CD14-positive monocyte (primary cell): Measurements from ENCODE around the gene ABCD2. TPM values are rescaled to one million over a fixed set of nuclear protein-coding genes. Genes with fewer than 3 reads are reported as not detected.

Experiments used
- DNase-seq, 3 donors: peaks; one replicate each; pipeline ENCODE4 v3.0.0-alpha.2; 2011 to 2022
- H2AFZ ChIP-seq: 2 replicates; pipeline ENCODE4 v1.6.0; 2012; ENCODE audit warnings: mild to moderate bottlenecking, low read depth, low read length, inconsistent platforms; ENCODE audit not compliant: insufficient read depth, poor library complexity, severe bottlenecking
- H3K27ac ChIP-seq, 2 donors: 1 replicate in 1 of 2; 2 replicates in 1 of 2; pipeline ENCODE4 v1.5.1; 2012 to 2013; ENCODE audit warnings: low read length in 2 of 2, control low read depth in 1 of 2, inconsistent platforms in 1 of 2, low read depth in 1 of 2, mild to moderate bottlenecking in 1 of 2
- H3K27me3 ChIP-seq, 2 donors: one replicate each; pipeline versions ENCODE4 v1.6.0 to v1.6.1; 2011 to 2013; ENCODE audit warnings: low read length in 2 of 2; ENCODE audit not compliant: control insufficient read depth in 2 of 2, insufficient read depth in 2 of 2
- H3K36me3 ChIP-seq, 2 donors: replicated peaks in 1 of 2; 1 replicate in 1 of 2; 2 replicates in 1 of 2; pipeline versions ENCODE4 v1.5.1 to v1.6.1; 2012 to 2013; ENCODE audit warnings: low read length in 2 of 2, control low read depth in 1 of 2, inconsistent platforms in 1 of 2, mild to moderate bottlenecking in 1 of 2; ENCODE audit not compliant: insufficient read depth in 2 of 2, control insufficient read depth in 1 of 2
- H3K4me1 ChIP-seq, 2 donors: 1 replicate in 1 of 2; 2 replicates in 1 of 2; pipeline versions ENCODE4 v1.5.1 to v1.6.1; 2012 to 2013; ENCODE audit warnings: low read length in 2 of 2, control low read depth in 1 of 2, inconsistent platforms in 1 of 2, mild to moderate bottlenecking in 1 of 2, moderate library complexity in 1 of 2; ENCODE audit not compliant: insufficient read depth in 2 of 2, control insufficient read depth in 1 of 2
- H3K4me2 ChIP-seq: replicated peaks from 2 replicates; pipeline ENCODE3; 2012; ENCODE audit warnings: low read length, moderate library complexity, mild to moderate bottlenecking; ENCODE audit not compliant: poor library complexity, severe bottlenecking; ENCODE audit errors: extremely low read depth
- H3K4me3 ChIP-seq, 3 experiments: fragments of 200-600 bp in 1 of 3; sonication (generic) in 1 of 3; replicated peaks in 1 of 3; 1 replicate in 2 of 3; 2 replicates in 1 of 3; pipeline ENCODE4 v1.5.1; 2011 to 2013; ENCODE audit warnings: low read length in 3 of 3, mild to moderate bottlenecking in 3 of 3, control low read depth in 2 of 3, low read depth in 2 of 3, inconsistent platforms in 1 of 3, moderate library complexity in 1 of 3
- H3K79me2 ChIP-seq: 2 replicates; pipeline ENCODE4 v1.6.0; 2012; ENCODE audit warnings: mild to moderate bottlenecking, control low read depth, inconsistent platforms, low read length, moderate library complexity; ENCODE audit not compliant: insufficient read depth
- H3K9ac ChIP-seq: 2 replicates; pipeline ENCODE4 v1.6.0; 2017; ENCODE audit warnings: low read length, mild to moderate bottlenecking; ENCODE audit not compliant: insufficient read depth, poor library complexity, severe bottlenecking
- H3K9me3 ChIP-seq, 2 donors: replicated peaks in 1 of 2; 1 replicate in 1 of 2; 2 replicates in 1 of 2; pipeline versions ENCODE4 v1.5.1 to v1.6.1; 2012 to 2013; ENCODE audit warnings: low read length in 2 of 2, control low read depth in 1 of 2; ENCODE audit not compliant: control insufficient read depth in 1 of 2, insufficient read depth in 1 of 2
- H4K20me1 ChIP-seq: 2 replicates; pipeline ENCODE4 v1.6.0; 2012; ENCODE audit warnings: mild to moderate bottlenecking, low read length, control low read depth, moderate library complexity; ENCODE audit not compliant: insufficient read depth
- H3K27ac Mint-ChIP-seq, 7 donors: one replicate each; pipeline ENCODE4 v1.8.0; 2020; ENCODE audit warnings: mild to moderate bottlenecking in 7 of 7, mixed read lengths in 7 of 7, moderate library complexity in 6 of 7, inconsistent platforms in 2 of 7
- H3K27me3 Mint-ChIP-seq, 3 donors: one replicate each; pipeline ENCODE4 v1.8.0; 2021 to 2022; ENCODE audit warnings: low read depth in 3 of 3, mild to moderate bottlenecking in 3 of 3, mixed read lengths in 3 of 3, moderate library complexity in 3 of 3, inconsistent platforms in 1 of 3
- H3K36me3 Mint-ChIP-seq, 2 donors: one replicate each; pipeline ENCODE4 v1.8.0; 2020; ENCODE audit warnings: mixed read lengths in 2 of 2, inconsistent platforms in 1 of 2, mild to moderate bottlenecking in 1 of 2
- H3K4me1 Mint-ChIP-seq: one replicate; pipeline ENCODE4 v1.8.0; 2020; ENCODE audit warnings: mild to moderate bottlenecking, mixed read lengths
- H3K4me3 Mint-ChIP-seq, 2 donors: one replicate each; pipeline ENCODE4 v1.8.0; 2020; ENCODE audit warnings: mild to moderate bottlenecking in 2 of 2, mixed read lengths in 2 of 2, moderate library complexity in 1 of 2
- H3K9me3 Mint-ChIP-seq, 7 donors: one replicate each; pipeline ENCODE4 v1.8.0; 2020 to 2022; ENCODE audit warnings: mixed read lengths in 7 of 7, mild to moderate bottlenecking in 6 of 7, moderate library complexity in 6 of 7, inconsistent platforms in 2 of 7
- CTCF ChIP-seq: fragments of 200-600 bp; IDR thresholded peaks from one replicate; pipeline ENCODE4 v1.8.0; 2022; ENCODE audit warnings: antibody characterized with exemption, mild to moderate bottlenecking
- WGBS: methylation state at CpG from one replicate; pipeline ENCODE4 v1.1.5; 2013; ENCODE audit warnings: missing lambda C conversion rate; ENCODE audit not compliant: insufficient coverage; 5-methylcytosine and 5-hydroxymethylcytosine counted together
- intact Hi-C, 2 donors: fragments of 100-400 bp; cut with micrococcal nuclease; formaldehyde crosslinking; loops; one replicate each; pipeline versions ENCODE4 v1.15.0 to v1.15.1; 2023
- polyA plus RNA-seq, 3 donors: library from polyadenylated mRNA; depleted of rRNA in 1 of 3; unstranded in 2 of 3; stranded (reverse) in 1 of 3; fragments of 300-500 nt in 2 of 3; fragments of >200 nt in 1 of 3; fragmentation: Illumina TruSeq in 2 of 3; gene quantifications; 1 replicate in 2 of 3; 2 replicates in 1 of 3; pipeline ENCODE4 v1.2.3, GENCODE V29; 2012 to 2021

The ABCD2 gene
- polyA plus RNA-seq, 3 donors = not detected

- intact Hi-C loops = no loop called here
- no peaks in the 10 kb centered on the region for H3K27me3 ChIP-seq
Observed at GRCh38 chr12:39541471-39541870, 78.1 kb downstream of the ABCD2 start.

GRCh38 chr12:39538679-39539104 lies 80.9 kb downstream of the ABCD2 start:
- intact Hi-C loops = no loop called here
- peaks cover 0 to 3% (median 1%) of the 10 kb centered on the region in 3 donors for H3K27me3 Mint-ChIP-seq
- WGBS = 97% methylated on average over 14 of the region's 18 CpGs
- H2AFZ ChIP-seq = no peak overlapping the region
- no peak overlapping the region for H3K9ac ChIP-seq
- no peak overlapping the region for H3K4me3 ChIP-seq
- no peak overlapping the region for H3K4me3 Mint-ChIP-seq
- peaks cover 0 to 7% of the 10 kb centered on the region in 2 donors for H3K9me3 ChIP-seq
- H3K27me3 ChIP-seq = no peaks in the 10 kb centered on the region
- H3K4me1 ChIP-seq = no peaks in the 10 kb centered on the region
- no peaks in the 10 kb centered on the region for H3K79me2 ChIP-seq
- H3K9me3 Mint-ChIP-seq = peaks cover 0 to 6% (median 0%) of the 10 kb centered on the region in 7 donors
- DNase-seq = no peak
- no peaks in the 10 kb centered on the region for H3K4me1 Mint-ChIP-seq
- no peak for TF ChIP-seq CTCF
- no peaks in the 10 kb centered on the region for H3K36me3 ChIP-seq
- H4K20me1 ChIP-seq = no peaks in the 10 kb centered on the region
- H3K27ac Mint-ChIP-seq = no peak overlapping the region
- no peak overlapping the region for H3K27ac ChIP-seq
- no peak overlapping the region for H3K4me2 ChIP-seq
- H3K36me3 Mint-ChIP-seq = no peaks in the 10 kb centered on the region

More at GRCh38 chr12:39541471-39541870, 78.1 kb downstream of the ABCD2 start:
- Histone ChIP-seq H3K79me2 (no peaks in the 10 kb centered on the region), H3K9ac (no peak overlapping the region), H3K36me3 (no peaks in the 10 kb centered on the region), H3K4me2 (no peak overlapping the region), H3K4me3 (no peak overlapping the region), H3K9me3 (peaks cover 0 to 7% of the 10 kb centered on the region in 2 donors), H3K4me1 (no peaks in the 10 kb centered on the region), H3K27ac (no peak overlapping the region), H4K20me1 (no peaks in the 10 kb centered on the region), H2AFZ (no peak overlapping the region)
- Mint-ChIP-seq H3K4me1 (no peaks in the 10 kb centered on the region), H3K4me3 (no peak overlapping the region), H3K36me3 (no peaks in the 10 kb centered on the region), H3K9me3 (peaks cover 0 to 8% (median 0%) of the 10 kb centered on the region in 7 donors), H3K27ac (no peak overlapping the region), H3K27me3 (peaks cover 0 to 1% (median under 1%) of the 10 kb centered on the region in 3 donors)
- no peak for TF ChIP-seq CTCF
- WGBS = no CpG with 5 or more reads among the region's 2 CpGs
- DNase-seq = no peak
